DOHH2 (cell line): ENCODE data around the gene CNTN2.

Experiments used
- H3F3A ChIP-seq: fragments of 200-600 bp; sonication (generic), shearing (Covaris generic); 2 replicates; pipeline ENCODE4 v1.6.0; 2016; ENCODE audit warnings: antibody characterized with exemption, mild to moderate bottlenecking; ENCODE audit not compliant: control insufficient read depth, insufficient read depth
- H3K27ac ChIP-seq: fragments of 200-600 bp; sonication (generic); 2 replicates; pipeline ENCODE4 v1.5.1; 2014; ENCODE audit warnings: low read depth, mild to moderate bottlenecking, low read length, moderate library complexity
- H3K27me3 ChIP-seq: fragments of 200-600 bp; sonication (generic); 2 replicates; pipeline ENCODE4 v1.6.1; 2014; ENCODE audit warnings: mild to moderate bottlenecking, low read length, mixed read lengths; ENCODE audit not compliant: control insufficient read depth
- H3K36me3 ChIP-seq: fragments of 200-600 bp; sonication (generic); 2 replicates; pipeline ENCODE4 v1.6.1; 2014; ENCODE audit warnings: mild to moderate bottlenecking, low read length, moderate library complexity, mixed read lengths; ENCODE audit not compliant: control insufficient read depth
- H3K4me1 ChIP-seq: fragments of 200-600 bp; sonication (generic); 2 replicates; pipeline ENCODE4 v1.6.1; 2014; ENCODE audit warnings: mild to moderate bottlenecking, low read length, mixed read lengths; ENCODE audit not compliant: control insufficient read depth
- H3K4me2 ChIP-seq: fragments of 200-600 bp; sonication (generic); 2 replicates; pipeline ENCODE4 v1.6.0; 2014; ENCODE audit warnings: mild to moderate bottlenecking, low read length, moderate library complexity
- H3K4me3 ChIP-seq: fragments of 200-600 bp; sonication (generic); 2 replicates; pipeline ENCODE4 v1.5.1; 2014; ENCODE audit warnings: mild to moderate bottlenecking, low read length, mixed read lengths
- H3K79me2 ChIP-seq: fragments of 200-600 bp; sonication (generic); 2 replicates; pipeline ENCODE4 v1.6.1; 2014; ENCODE audit warnings: mild to moderate bottlenecking, low read length, mixed read lengths; ENCODE audit not compliant: control insufficient read depth
- H3K9me2 ChIP-seq: fragments of 200-600 bp; sonication (generic); replicated peaks from 2 replicates; pipeline ENCODE4 v1.6.1; 2014; ENCODE audit warnings: mild to moderate bottlenecking, low read length, mixed read lengths; ENCODE audit not compliant: control insufficient read depth
- H3K9me3 ChIP-seq: fragments of 200-600 bp; sonication (generic); 2 replicates; pipeline ENCODE4 v1.6.1; 2014; ENCODE audit warnings: antibody characterized with exemption, low read length, mixed read lengths; ENCODE audit not compliant: control insufficient read depth, insufficient read depth
- H4K20me1 ChIP-seq: fragments of 200-600 bp; sonication (generic); 2 replicates; pipeline ENCODE4 v1.6.0; 2014; ENCODE audit warnings: low read depth, mild to moderate bottlenecking, antibody characterized with exemption, low read length, moderate library complexity; ENCODE audit not compliant: control insufficient read depth, insufficient read depth
- CTCF ChIP-seq: fragments of 200-600 bp; sonication (generic); IDR thresholded peaks from one replicate; pipeline ENCODE4 v1.5.1; 2014; ENCODE audit warnings: antibody characterized with exemption, mild to moderate bottlenecking, low read depth, low read length; ENCODE audit not compliant: poor library complexity, severe bottlenecking
- EZH2phosphoT487 ChIP-seq: fragments of 200-600 bp; sonication (generic); IDR thresholded peaks from 2 replicates; pipeline ENCODE4 v1.6.1; 2017; ENCODE audit warnings: borderline replicate concordance, mild to moderate bottlenecking, antibody characterized with exemption, low read length, moderate library complexity, mixed read lengths

CNTN2 gene

GRCh38 chr1:205077934-205078311 is 34.9 kb downstream of the CNTN2 start:
- Histone ChIP-seq H3F3A (no peaks in the 10 kb centered on the region), H3K27ac (no peak overlapping the region), H4K20me1 (no peaks in the 10 kb centered on the region), H3K27me3 (no peaks in the 10 kb centered on the region), H3K79me2 (no peaks in the 10 kb centered on the region), H3K4me2 (no peak overlapping the region), H3K36me3 (no peaks in the 10 kb centered on the region), H3K4me3 (no peak overlapping the region), H3K4me1 (no peaks in the 10 kb centered on the region), H3K9me2 (no peaks in the 10 kb centered on the region), H3K9me3 (no peaks in the 10 kb centered on the region)
- TF ChIP-seq CTCF: no peak
- no peak for TF ChIP-seq EZH2phosphoT487

- Histone ChIP-seq H3F3A (no peaks in the 10 kb centered on the region), H3K27me3 (no peaks in the 10 kb centered on the region), H3K79me2 (no peaks in the 10 kb centered on the region), H3K4me2 (no peak overlapping the region), H3K9me3 (no peaks in the 10 kb centered on the region), H3K4me3 (no peak overlapping the region), H4K20me1 (no peaks in the 10 kb centered on the region), H3K4me1 (no peaks in the 10 kb centered on the region), H3K27ac (no peak overlapping the region), H3K9me2 (no peaks in the 10 kb centered on the region), H3K36me3 (peaks cover 17% of the 10 kb centered on the region)
- TF ChIP-seq CTCF: no peak
- no peak for TF ChIP-seq EZH2phosphoT487
These were observed 39.4 kb downstream of the CNTN2 start for GRCh38 chr1:205082431-205082830.

- Histone ChIP-seq H3K27ac (no peak within 1 kb of the TSS), H4K20me1 (no peaks in the 10 kb centered on the region), H3K36me3 (peaks cover 35% of the 10 kb centered on the region), H3K79me2 (no peaks in the 10 kb centered on the region), H3K4me1 (no peaks in the 10 kb centered on the region), H3K4me2 (no peak within 1 kb of the TSS), H3K27me3 (no peaks in the 10 kb centered on the region), H3F3A (no peaks in the 10 kb centered on the region), H3K9me2 (no peaks in the 10 kb centered on the region), H3K4me3 (no peak within 1 kb of the TSS), H3K9me3 (no peaks in the 10 kb centered on the region)
- TF ChIP-seq EZH2phosphoT487: no peak
- TF ChIP-seq CTCF: no peak
These were observed 41.3 kb downstream of the CNTN2 start, which contains the start of gene TMEM81 for GRCh38 chr1:205084360-205084759. TSS of gene TMEM81 (minus strand) at chr1:205084460. CDS start at chr1:205084320, 140 bp downstream.

- Histone ChIP-seq H3K27ac (no peak overlapping the region), H3K4me3 (no peak overlapping the region), H3K4me2 (no peak overlapping the region), H3F3A (no peaks in the 10 kb centered on the region), H3K9me3 (no peaks in the 10 kb centered on the region), H4K20me1 (no peaks in the 10 kb centered on the region), H3K4me1 (no peaks in the 10 kb centered on the region), H3K27me3 (no peaks in the 10 kb centered on the region), H3K36me3 (peaks cover 68% of the 10 kb centered on the region), H3K79me2 (no peaks in the 10 kb centered on the region), H3K9me2 (no peaks in the 10 kb centered on the region)
- TF ChIP-seq EZH2phosphoT487 (no peak), CTCF (no peak)
These were observed 45.3 kb downstream of the CNTN2 start for GRCh38 chr1:205088341-205088740.
